GM12878 (cell line): ENCODE results near the gene SESN3. TPM values are rescaled to one million over a fixed set of nuclear protein-coding genes. Genes with fewer than 3 reads are reported as not detected.

Source experiments
- ATAC-seq: fragments of 200-7000 bp; cut with Tn5 transposase; 3 replicates; pipeline ENCODE4 v1.9.1; 2020; ENCODE audit warnings: mild to moderate bottlenecking, moderate library complexity
- BruUV-seq: library from RNA; stranded (reverse); fragments of 400-500 nt; replicated peaks from 2 replicates; lab custom pipeline; 2021; lab: Mats Ljungman, UMichigan
- CTCF ChIA-PET: fragments of 300-600 bp; sonication (Branson Sonifier 250); formaldehyde crosslinking; extraction: SDS; loops from one replicate; lab custom pipeline; 2021; ENCODE audit warnings: inconsistent platforms; lab: Yijun Ruan, JAX
- POLR2A ChIA-PET: fragments of 350-600 bp; formaldehyde crosslinking; extraction: SDS; loops from one replicate; lab custom pipeline; 2021; ENCODE audit warnings: inconsistent platforms; lab: Charles Lee
- RAD21 ChIA-PET: fragments of 300-600 bp; sonication (Branson Sonifier 250); formaldehyde crosslinking; loops from one replicate; lab custom pipeline; 2023; ENCODE audit warnings: antibody characterized with exemption; ENCODE audit not compliant: unreplicated experiment; lab: Charles Lee
- SMC1A ChIA-PET: fragments of 300-600 bp; sonication (Branson Sonifier 250); formaldehyde crosslinking; loops from one replicate; lab custom pipeline; 2023; ENCODE audit not compliant: unreplicated experiment, uncharacterized antibody; lab: Charles Lee
- DNase-seq: peaks from one replicate; pipeline ENCODE4 v3.0.0-alpha.2; 2011; ENCODE audit warnings: low read depth, low spot score
- FAIRE-seq: peaks from 3 replicates; lab custom pipeline; 2011; peaks lifted over from hg19 to GRCh38; lab: Jason Lieb, UNC
- H2AFZ ChIP-seq: 2 replicates; pipeline ENCODE4 v1.6.0; 2011; ENCODE audit warnings: low read depth, low read length, control low read depth; ENCODE audit not compliant: control insufficient read depth
- H3K27ac ChIP-seq: 2 replicates; pipeline ENCODE4 v1.5.1; 2011; ENCODE audit warnings: control low read depth; ENCODE audit not compliant: control insufficient read depth, insufficient read depth
- H3K27me3 ChIP-seq, 2 experiments: replicated peaks in 1 of 2; 2 replicates each; pipeline versions ENCODE4 v1.6.0 to v1.6.1; 2011; ENCODE audit warnings: low read length in 1 of 2; ENCODE audit not compliant: control insufficient read depth in 2 of 2, insufficient read depth in 2 of 2
- H3K36me3 ChIP-seq, 2 experiments: 2 replicates each; pipeline ENCODE4 v1.5.1; 2011; ENCODE audit warnings: low read length in 1 of 2; ENCODE audit not compliant: control insufficient read depth in 2 of 2, insufficient read depth in 2 of 2
- H3K4me1 ChIP-seq: 2 replicates; pipeline ENCODE4 v1.6.1; 2011; ENCODE audit warnings: mild to moderate bottlenecking, low read length, moderate library complexity, mixed read lengths; ENCODE audit not compliant: control insufficient read depth, insufficient read depth
- H3K4me2 ChIP-seq: 2 replicates; pipeline ENCODE4 v1.6.0; 2011; ENCODE audit warnings: control low read depth; ENCODE audit not compliant: control insufficient read depth, insufficient read depth
- H3K4me3 ChIP-seq: fragments of 200-600 bp; sonication (generic); 2 replicates; pipeline ENCODE4 v1.5.1; 2016
- H3K79me2 ChIP-seq: 2 replicates; pipeline ENCODE4 v1.6.0; 2011; ENCODE audit warnings: low read length; ENCODE audit not compliant: control insufficient read depth, insufficient read depth
- H3K9ac ChIP-seq: 2 replicates; pipeline ENCODE4 v1.8.0; 2011; ENCODE audit warnings: low read length, control low read depth, mixed read lengths; ENCODE audit not compliant: control insufficient read depth, insufficient read depth
- H3K9me3 ChIP-seq: replicated peaks from 3 replicates; pipeline ENCODE4 v1.5.1; 2011; ENCODE audit warnings: mild to moderate bottlenecking, low read length; ENCODE audit not compliant: control insufficient read depth, insufficient read depth
- H4K20me1 ChIP-seq: 2 replicates; pipeline ENCODE4 v1.6.0; 2011; ENCODE audit not compliant: control insufficient read depth, insufficient read depth
- BCL3 ChIP-seq: IDR thresholded peaks from 2 replicates; pipeline ENCODE4 v1.6.1; 2011; ENCODE audit warnings: borderline replicate concordance, low read depth, mild to moderate bottlenecking, moderate library complexity, low read length; ENCODE audit not compliant: insufficient read depth, poor library complexity, severe bottlenecking
- CHD2 ChIP-seq: IDR thresholded peaks from 2 replicates; pipeline ENCODE4 v1.6.1; 2011; ENCODE audit warnings: low read depth, low read length, improper control_type of control experiment, borderline replicate concordance
- HDGF ChIP-seq: fragments of 450-650 bp; IDR thresholded peaks from 2 replicates; pipeline ENCODE4 v1.6.1; 2016; ENCODE audit warnings: antibody characterized with exemption
- MTA2 ChIP-seq: fragments of 450-650 bp; IDR thresholded peaks from 2 replicates; pipeline ENCODE4 v1.6.1; 2016; ENCODE audit warnings: low read depth, mild to moderate bottlenecking, moderate library complexity
- NFXL1 ChIP-seq: fragments of 450-650 bp; IDR thresholded peaks from 2 replicates; pipeline ENCODE4 v1.6.1; 2017; ENCODE audit warnings: antibody characterized with exemption, mild to moderate bottlenecking, borderline replicate concordance
- PKNOX1 ChIP-seq: fragments of 450-650 bp; IDR thresholded peaks from 2 replicates; pipeline ENCODE4 v1.6.1; 2016; ENCODE audit warnings: mild to moderate bottlenecking
- SREBF2 ChIP-seq: IDR thresholded peaks from 2 replicates; pipeline ENCODE4 v1.6.1; 2012; ENCODE audit warnings: mild to moderate bottlenecking, low read length
- ZSCAN29 ChIP-seq: fragments of 450-650 bp; IDR thresholded peaks from 2 replicates; pipeline ENCODE4 v1.6.1; 2017; ENCODE audit warnings: mild to moderate bottlenecking, moderate library complexity
- WGBS: methylation state at CpG from one replicate; pipeline ENCODE4 v1.1.6; 2016; ENCODE audit warnings: low lambda C conversion rate; ENCODE audit not compliant: insufficient replicate concordance, insufficient coverage; ENCODE audit errors: missing lambda C conversion rate; 5-methylcytosine and 5-hydroxymethylcytosine counted together
- in situ Hi-C: fragments of 300-500 bp; cut with MboI; formaldehyde crosslinking; loops from 9 replicates; pipeline ENCODE4 v1.14.3; 2018; ENCODE audit warnings: mixed read lengths
- intact Hi-C: fragments of 100-400 bp; cut with micrococcal nuclease; formaldehyde crosslinking; loops from one replicate; pipeline ENCODE4 v1.14.2; 2022; ENCODE audit not compliant: unreplicated experiment
- polyA plus RNA-seq, 11 experiments: library from polyadenylated mRNA; depleted of rRNA in 4 of 11; unstranded in 6 of 11; stranded (reverse) in 5 of 11; fragments of >200 nt; fragmentation: Nextera tagmentation in 4 of 11; fragmentation: Illumina TruSeq in 1 of 11; extraction: Ambion mirVana in 4 of 11; extraction: Trizol in 1 of 11; gene quantifications; 1 replicate in 1 of 11; 2 replicates in 10 of 11; pipeline versions ENCODE4 v1.2.1 to v1.2.3, GENCODE V29; 2011 to 2016; ENCODE audit warnings: inconsistent platforms in 2 of 11, missing spikeins in 2 of 11, low read depth in 1 of 11
- total RNA-seq, 4 experiments: library from RNA; depleted of rRNA in 3 of 4; stranded (reverse); fragments of >200 nt in 3 of 4; fragmentation: Illumina TruSeq in 1 of 4; extraction: Trizol in 1 of 4; gene quantifications; 2 replicates each; pipeline versions ENCODE4 v1.2.1 to v1.2.3, GENCODE V29; 2013 to 2021

SESN3 gene
- total and polyA plus RNA-seq, 10 of the 15 experiments (the other 5 are each of a cell fraction or from before 2014, with no cell fraction given), result 0.64 to 6.7 (median 3.0) TPM

GRCh38 chr11:95218149-95218548, 12.9 kb downstream of the SESN3 start:
- SMC1A ChIA-PET, result interaction anchor here (1.0 to 1.3 kb wide), 3 partner anchors 14 to 143 kb away, joined by 3 to 4 read pairs (median 4); no protein-coding TSS in a partner anchor
- ATAC-seq (no peak), FAIRE-seq (no peak)
- no peak overlapping the region for H3K27ac ChIP-seq
- TF ChIP-seq ZSCAN29, result no peak
- TF ChIP-seq, all 136 proteins: peak for 0
- in situ Hi-C loops (no loop called here), intact Hi-C loops (no loop called here)
- no TSS peak for BruUV-seq
- Histone ChIP-seq H3K9me3 (no peaks in the 10 kb centered on the region), H3K4me2 (no peak overlapping the region), H3K27me3 (no peaks in the 10 kb centered on the region), H3K79me2 (no peaks in the 10 kb centered on the region), H3K36me3 (no peaks in the 10 kb centered on the region), H3K4me1 (no peaks in the 10 kb centered on the region), H3K9ac (no peak overlapping the region), H2AFZ (no peak overlapping the region), H4K20me1 (no peaks in the 10 kb centered on the region), H3K4me3 (no peak overlapping the region)
- no peak for DNase-seq
- RAD21 ChIA-PET, result interaction anchor here (1.5 kb wide), 1 partner anchor 11 kb away, joined by 3 read pairs; no protein-coding TSS in a partner anchor
- CTCF ChIA-PET, result no interaction called here
- POLR2A ChIA-PET, result interaction anchor here (1.0 kb wide), 1 partner anchor 9 kb away, joined by 9 read pairs; no protein-coding TSS in a partner anchor
- WGBS, result 98% methylated on average over 2 of the region's 2 CpGs

- Histone ChIP-seq H3K27ac (no peak overlapping the region), H3K27me3 (no peaks in the 10 kb centered on the region), H2AFZ (no peak overlapping the region), H3K4me2 (no peak overlapping the region), H3K4me1 (no peaks in the 10 kb centered on the region), H3K4me3 (no peak overlapping the region), H3K9ac (no peak overlapping the region), H4K20me1 (no peaks in the 10 kb centered on the region), H3K36me3 (no peaks in the 10 kb centered on the region), H3K79me2 (no peaks in the 10 kb centered on the region), H3K9me3 (no peaks in the 10 kb centered on the region)
- 50% methylated on average over 1 of the region's 1 CpG for WGBS
- FAIRE-seq (no peak), ATAC-seq (no peak), DNase-seq (no peak)
- in situ Hi-C loops, result no loop called here
- ChIA-PET RAD21 (interaction anchor here (1.2 to 2.3 kb wide), 7 partner anchors 11 to 1177 kb away, joined by 3 to 18 read pairs (median 6); partner anchors contain the start of genes CCDC82, JRKL and SESN3), SMC1A (interaction anchor here (0.6 to 7.9 kb wide), 10 partner anchors 10 to 123 kb away, joined by 3 to 64 read pairs (median 4); partner anchors contain the start of gene SESN3), POLR2A (interaction anchor here (0.7 to 4.2 kb wide), 2 partner anchors 17 to 20 kb away, joined by 3 to 31 read pairs; partner anchors contain the start of gene SESN3), CTCF (interaction anchor here (1.0 to 2.5 kb wide), 11 partner anchors 9 to 503 kb away, joined by 3 to 12 read pairs (median 5); partner anchors contain the start of gene SESN3)
- no TSS peak for BruUV-seq
- intact Hi-C loops, result no loop called here
- no peak for TF ChIP-seq HDGF
- TF ChIP-seq MTA2, result no peak
- TF ChIP-seq BCL3, result no peak
- no peak for TF ChIP-seq PKNOX1
- no peak for TF ChIP-seq SREBF2
- TF ChIP-seq NFXL1, result no peak
- no peak for TF ChIP-seq CHD2
Observed at GRCh38 chr11:95212609-95213008, 18.4 kb downstream of the SESN3 start.
